Activated T-cell treated with anti-CD3 and anti-CD28 coated beads for 1 hour (primary cell): ENCODE results near the gene IKBKE.

Experiments
- DNase-seq: peaks from one replicate; pipeline ENCODE4 v3.0.0-alpha.2; 2020; ENCODE audit warnings: low read depth

The IKBKE gene

GRCh38 chr1:206512851-206513180, 42.5 kb downstream of the IKBKE start:
- DNase-seq: no peak

GRCh38 chr1:206513312-206514111, 43.2 kb downstream of the IKBKE start:
- no peak for DNase-seq

GRCh38 chr1:206514813-206515387, 44.6 kb downstream of the IKBKE start:
- DNase-seq: no peak

- no peak for DNase-seq
Measured at GRCh38 chr1:206516728-206516990, 46.4 kb downstream of the IKBKE start.

- no peak for DNase-seq
Measured at GRCh38 chr1:206517784-206518183, 47.5 kb downstream of the IKBKE start.

- DNase-seq: no peak
Measured at GRCh38 chr1:206518206-206518605, 47.9 kb downstream of the IKBKE start.

- no peak for DNase-seq
Measured at GRCh38 chr1:206518743-206519142, 48.5 kb downstream of the IKBKE start.

GRCh38 chr1:206521127-206521526, 50.9 kb downstream of the IKBKE start:
- DNase-seq: no peak

- DNase-seq: no peak
Measured at GRCh38 chr1:206521694-206522402, 51.6 kb downstream of the IKBKE start.

- no peak for DNase-seq
Measured at GRCh38 chr1:206524739-206525364, 54.6 kb downstream of the IKBKE start.

- no peak for DNase-seq
Measured at GRCh38 chr1:206526064-206526911, 56.0 kb downstream of the IKBKE start.

GRCh38 chr1:206529425-206529824, 59.1 kb downstream of the IKBKE start:
- DNase-seq: no peak

GRCh38 chr1:206532368-206532767, 62.1 kb downstream of the IKBKE start:
- DNase-seq: no peak

GRCh38 chr1:206534552-206534951, 64.3 kb downstream of the IKBKE start:
- no peak for DNase-seq

GRCh38 chr1:206535853-206536188, 65.5 kb downstream of the IKBKE start:
- no peak for DNase-seq

- no peak for DNase-seq
Measured at GRCh38 chr1:206537141-206537540, 66.9 kb downstream of the IKBKE start.

- DNase-seq: no peak
Measured at GRCh38 chr1:206538086-206538770, 68.0 kb downstream of the IKBKE start.

- DNase-seq: no peak
Measured at GRCh38 chr1:206538901-206539640, 68.8 kb downstream of the IKBKE start.

- DNase-seq: no peak
Measured at GRCh38 chr1:206540044-206540780, 69.9 kb downstream of the IKBKE start.

- DNase-seq: no peak
Measured at GRCh38 chr1:206541236-206541833, 71.1 kb downstream of the IKBKE start.
